NCI-H146 treated with DMSO at 0.1 percent for 48 hours (cell line): ENCODE results near the gene GRK5.

ENCODE experiments used
- DNase-seq: peaks from one replicate; lab custom pipeline; 2025; ENCODE audit not compliant: unreplicated experiment; lab: John Stamatoyannopoulos, UW

The GRK5 gene

GRCh38 chr10:119292968-119293760, 85.8 kb downstream of the GRK5 start:
- no peak for DNase-seq

DNA sequence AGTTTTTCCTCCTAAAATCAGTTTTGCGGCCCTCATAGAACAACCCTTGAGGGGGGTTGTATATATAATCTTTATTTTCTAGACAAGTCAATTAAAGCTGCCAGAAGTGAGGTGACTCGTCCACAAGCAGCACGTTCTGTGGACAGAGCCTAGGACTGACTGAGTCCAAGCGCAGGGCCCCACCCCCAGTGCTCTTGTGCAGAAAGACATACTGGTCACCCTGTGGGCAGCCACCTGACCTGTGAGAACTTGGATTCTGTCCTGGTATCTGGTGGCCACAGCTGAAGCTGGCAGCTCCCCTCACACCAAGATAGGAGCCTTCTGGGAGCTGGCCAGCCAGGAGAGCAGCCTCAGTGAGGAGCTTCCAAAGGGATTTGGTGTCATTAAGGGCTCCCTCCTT, 89.3 kb downstream of the GRK5 start:
- DNase-seq, result no peak

DNA sequence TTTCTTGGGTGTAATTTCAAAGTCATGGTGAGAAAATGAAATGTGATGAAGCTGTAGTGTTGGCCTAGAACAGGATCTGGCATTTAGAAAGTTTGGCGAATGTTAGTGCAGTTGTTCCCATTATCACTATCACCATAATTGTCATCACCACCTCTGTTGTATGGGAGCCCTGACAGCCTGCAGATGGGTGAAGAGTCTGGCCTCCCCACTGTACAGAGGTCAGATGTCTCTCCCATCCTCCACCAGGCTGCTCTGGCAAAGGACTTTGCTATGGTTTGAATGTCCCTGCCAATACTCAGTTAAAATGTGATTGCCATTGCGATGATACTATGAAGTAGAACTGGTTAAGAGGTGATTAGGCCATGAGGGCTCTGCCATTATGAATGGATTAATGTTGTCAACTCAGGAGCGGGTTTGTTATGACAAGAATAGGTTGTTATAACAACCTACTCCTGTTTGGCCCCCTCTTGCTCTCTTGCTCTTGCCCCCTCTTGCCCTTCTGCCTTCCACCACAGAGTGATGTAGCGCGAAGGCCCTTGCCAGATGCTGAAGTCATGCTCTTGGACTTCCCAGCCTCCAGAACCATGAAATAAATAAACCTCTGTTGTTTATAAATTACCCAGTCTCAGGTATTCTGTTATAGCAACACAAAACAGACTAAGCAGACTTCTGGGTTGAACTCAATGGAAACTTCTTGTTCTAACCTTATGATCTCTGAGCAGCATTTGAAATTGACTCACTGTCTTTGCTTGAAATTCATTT, 90.0 kb downstream of the GRK5 start:
- no peak for DNase-seq

- no peak for DNase-seq
Observed at GRCh38 chr10:119298810-119299209, 91.4 kb downstream of the GRK5 start.

GRCh38 chr10:119299531-119299930, 92.2 kb downstream of the GRK5 start:
- DNase-seq, result no peak

GRCh38 chr10:119301397-119301796, 94.0 kb downstream of the GRK5 start:
- no peak for DNase-seq

DNA sequence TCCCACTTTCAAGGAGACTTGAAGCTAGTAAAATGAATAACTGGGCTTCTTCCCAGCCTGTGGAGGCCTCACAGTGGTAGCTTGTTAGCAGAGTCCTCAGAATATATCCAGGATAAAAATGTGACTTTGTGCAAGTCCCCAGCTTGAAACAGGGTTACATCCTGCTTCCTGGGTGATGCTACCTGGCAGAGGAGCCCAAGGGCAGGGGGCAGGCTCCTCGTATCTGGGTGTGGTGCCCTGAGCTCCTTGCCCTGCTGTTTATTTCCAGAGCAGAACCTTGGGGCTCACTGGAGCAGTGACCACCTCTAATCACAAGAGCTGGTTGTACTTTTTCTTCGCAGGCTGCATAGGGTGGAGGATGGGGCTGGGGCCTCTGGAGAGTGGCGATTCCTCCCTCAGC, 94.8 kb downstream of the GRK5 start:
- no peak for DNase-seq

DNA sequence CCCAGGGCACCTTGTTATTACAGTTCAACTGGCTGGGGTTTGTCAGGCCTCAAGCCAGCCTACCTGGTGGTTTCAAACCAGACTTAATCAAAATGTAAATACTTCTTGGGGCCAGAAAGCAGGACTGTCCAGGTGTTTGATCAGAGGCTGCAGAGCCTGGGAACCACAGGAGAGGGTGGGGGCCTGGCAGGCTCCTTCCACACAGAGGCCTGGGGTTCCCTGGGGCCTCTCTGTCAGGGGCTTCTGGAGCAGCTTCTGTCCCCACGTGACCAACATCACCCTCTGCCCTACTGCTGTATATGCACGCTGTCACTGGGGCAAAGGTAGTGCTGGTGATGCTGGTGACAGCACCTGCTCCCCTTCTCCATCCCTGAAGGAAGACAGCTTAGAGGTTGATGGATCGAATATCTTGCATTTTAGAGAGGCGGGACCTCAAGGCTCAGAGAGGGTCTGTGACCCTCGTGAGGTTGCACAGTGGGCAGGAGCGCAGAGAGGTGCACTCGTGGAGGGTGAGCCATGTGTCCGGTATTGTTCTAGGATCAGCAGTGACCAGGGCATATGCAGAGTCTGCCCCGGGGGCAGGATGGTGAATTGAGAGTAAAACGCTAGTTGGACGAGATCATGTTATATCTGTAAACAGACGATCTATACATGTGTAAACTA, 95.4 kb downstream of the GRK5 start:
- DNase-seq, result peak; percentile 82

- no peak for DNase-seq
Observed at GRCh38 chr10:119303886-119304285, 96.5 kb downstream of the GRK5 start.

DNA sequence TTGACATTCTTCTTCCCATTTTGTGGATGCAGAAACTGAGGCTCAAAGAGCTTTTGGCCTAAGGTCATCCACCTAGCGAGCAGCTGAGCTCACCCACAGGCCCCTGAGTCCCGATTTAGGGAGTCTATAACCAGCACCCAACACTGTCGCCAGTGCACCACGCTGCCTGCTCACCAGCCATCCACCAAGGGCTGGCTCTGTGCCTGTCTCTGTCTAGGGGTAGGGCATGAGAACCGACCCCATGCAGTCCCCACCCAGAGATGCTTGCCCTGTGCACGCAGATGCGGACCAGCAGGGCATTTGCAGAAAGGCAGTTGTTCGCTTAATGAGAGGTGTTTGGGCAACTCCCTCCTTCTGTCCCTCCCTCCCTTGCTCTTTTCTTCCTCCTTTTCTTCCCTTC, 97.2 kb downstream of the GRK5 start:
- DNase-seq, result no peak

DNA sequence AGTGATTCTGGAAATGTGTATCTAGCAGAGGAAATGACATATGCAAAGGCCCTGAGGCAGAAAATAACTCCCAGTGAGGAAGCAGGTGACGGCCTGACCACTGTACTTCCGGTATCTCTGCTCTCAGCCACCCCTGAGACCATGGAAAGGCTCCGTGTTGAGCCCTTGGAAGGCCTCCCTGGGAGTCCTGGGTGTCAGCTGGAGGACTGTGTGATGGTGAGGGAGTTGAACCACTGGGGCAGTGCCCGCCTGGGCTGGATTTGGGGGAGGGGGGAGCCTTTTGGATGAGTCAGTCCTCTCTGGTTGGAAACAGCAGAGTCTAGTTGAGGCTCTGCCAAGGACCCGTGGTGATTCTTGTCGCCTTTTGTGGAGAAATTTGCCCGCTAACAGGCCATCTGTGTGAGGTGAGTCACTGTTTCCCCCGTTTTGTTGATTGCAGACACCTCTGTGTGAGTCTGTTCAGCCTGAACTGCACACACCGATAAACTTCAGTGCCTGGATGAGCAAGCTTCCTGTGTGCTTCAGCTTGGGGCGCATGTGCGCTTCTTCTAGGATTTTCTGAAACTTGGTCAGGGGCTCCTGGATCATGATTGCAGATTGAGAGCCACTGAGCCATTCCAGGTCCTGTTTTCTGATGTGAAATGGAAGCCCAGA, 98.6 kb downstream of the GRK5 start:
- DNase-seq, result no peak

DNA sequence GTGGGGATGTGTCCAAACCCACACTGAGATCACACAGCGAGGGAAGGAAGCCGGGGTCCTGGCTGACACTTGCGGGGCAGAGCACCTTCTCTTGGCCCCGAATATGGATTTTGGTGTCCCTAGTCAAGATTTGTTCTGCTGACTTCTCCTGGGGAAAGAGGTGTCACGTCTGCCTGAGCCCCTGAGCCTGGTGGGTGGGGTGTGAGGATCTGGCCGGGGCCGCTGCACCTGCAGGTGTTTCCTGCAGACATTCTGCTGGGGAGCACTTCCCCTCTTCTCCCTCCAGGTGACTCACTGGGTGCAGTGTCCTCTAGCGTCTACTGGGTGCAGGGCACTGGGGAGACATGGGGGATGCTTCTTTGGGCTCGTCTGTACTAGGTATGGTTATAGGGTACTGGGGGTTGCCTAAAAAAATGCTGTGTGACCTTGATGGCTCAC, 99.2 kb downstream of the GRK5 start:
- no peak for DNase-seq

DNA sequence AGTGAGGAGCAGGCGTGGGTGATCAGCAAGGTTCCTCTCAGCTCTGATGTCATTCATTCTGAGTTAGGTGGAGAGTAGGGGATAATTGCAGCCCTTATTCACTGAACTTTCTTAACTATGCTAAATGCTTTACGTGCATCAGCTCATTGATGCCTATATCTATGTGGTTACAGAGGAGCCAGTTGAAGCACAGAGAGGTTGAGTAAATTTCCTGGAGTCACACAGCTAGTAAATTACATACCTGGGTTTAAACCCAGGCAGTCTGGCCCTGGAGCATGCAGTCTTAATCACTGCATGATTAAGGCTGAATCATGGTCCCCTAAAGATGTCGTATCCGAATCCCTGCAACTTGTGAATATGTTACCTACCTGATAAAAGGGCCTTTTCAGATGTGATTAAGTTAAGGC, 99.6 kb downstream of the GRK5 start:
- DNase-seq, result no peak

- no peak for DNase-seq
Observed at GRCh38 chr10:119308089-119308488, 100.7 kb downstream of the GRK5 start.

- no peak for DNase-seq
Observed at GRCh38 chr10:119308551-119309422, 101.4 kb downstream of the GRK5 start.

DNA sequence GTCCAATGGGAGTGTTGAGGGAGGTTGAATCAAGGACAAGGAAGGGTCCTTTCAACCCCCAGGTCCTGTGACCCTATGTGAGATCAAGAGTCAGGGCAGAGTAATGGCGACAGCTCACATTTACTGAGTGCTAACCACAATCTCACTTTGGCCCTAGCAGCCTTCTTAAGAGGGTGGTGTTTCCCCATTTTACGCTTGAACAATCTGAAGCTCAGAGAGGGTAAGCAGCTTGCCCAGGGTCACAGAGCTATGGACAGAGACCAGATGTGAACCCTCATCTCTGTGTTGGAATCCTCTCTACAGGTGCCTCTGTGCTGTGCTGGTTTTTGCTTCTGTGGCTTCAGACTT, 102.0 kb downstream of the GRK5 start:
- DNase-seq, result no peak

DNA sequence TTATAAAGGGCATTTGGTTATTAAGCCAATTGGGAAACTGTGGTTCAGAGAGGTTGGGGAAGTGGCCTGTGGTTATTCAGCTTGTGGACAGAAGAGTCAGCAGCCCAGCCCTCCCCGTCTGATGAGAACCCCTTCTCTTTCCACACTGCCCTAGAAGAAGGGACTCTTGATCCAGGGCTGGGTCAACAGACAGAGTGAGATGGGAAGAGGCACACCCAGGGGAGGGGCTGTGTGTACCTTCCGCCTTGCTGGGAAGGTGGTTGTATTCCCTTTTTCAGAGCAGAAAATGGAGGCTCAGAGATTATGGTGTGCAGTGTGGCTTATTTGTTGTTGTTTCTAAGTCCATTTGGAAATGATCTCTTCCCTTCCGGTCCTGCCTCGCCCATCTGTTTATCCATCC, 103.4 kb downstream of the GRK5 start:
- DNase-seq, result no peak

DNA sequence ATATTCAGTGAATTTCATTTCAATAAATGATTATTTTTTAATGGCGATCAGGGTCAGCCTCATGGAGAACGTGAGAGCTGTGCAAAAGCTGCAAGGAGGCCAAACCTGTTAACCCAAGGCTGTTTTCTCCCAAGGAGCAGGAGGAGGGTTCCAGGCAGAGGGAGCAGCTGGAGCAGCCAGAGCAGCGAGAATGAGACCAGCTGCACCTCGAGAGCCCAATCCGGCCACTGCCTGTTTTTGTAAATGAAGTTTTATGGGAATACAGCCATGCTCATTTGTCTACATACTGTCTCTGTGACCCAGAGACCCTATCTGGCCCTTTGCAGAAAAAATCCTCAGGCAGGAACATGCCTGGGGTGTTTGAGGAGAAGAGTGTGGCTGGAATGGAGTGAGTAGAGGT, 104.9 kb downstream of the GRK5 start:
- DNase-seq, result no peak

DNA sequence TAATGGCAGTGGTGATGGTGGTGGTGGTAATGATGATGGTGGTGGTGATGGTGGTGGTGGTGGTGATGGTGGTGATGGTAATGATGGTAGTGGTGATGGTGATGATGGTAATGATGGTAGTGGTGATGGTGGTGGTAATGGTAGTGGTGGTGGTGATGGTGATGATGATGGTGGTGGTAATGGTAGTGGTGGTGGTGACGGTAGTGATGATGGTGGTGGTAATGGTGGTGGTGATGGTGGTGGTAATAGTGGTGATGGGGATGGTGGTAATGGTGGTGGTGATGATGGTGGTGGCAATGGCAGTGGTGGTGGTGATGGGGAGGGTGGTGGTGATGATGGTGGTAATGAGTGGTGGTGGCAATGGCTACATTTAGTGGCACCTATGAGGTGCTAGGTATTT, 105.7 kb downstream of the GRK5 start:
- no peak for DNase-seq

DNA sequence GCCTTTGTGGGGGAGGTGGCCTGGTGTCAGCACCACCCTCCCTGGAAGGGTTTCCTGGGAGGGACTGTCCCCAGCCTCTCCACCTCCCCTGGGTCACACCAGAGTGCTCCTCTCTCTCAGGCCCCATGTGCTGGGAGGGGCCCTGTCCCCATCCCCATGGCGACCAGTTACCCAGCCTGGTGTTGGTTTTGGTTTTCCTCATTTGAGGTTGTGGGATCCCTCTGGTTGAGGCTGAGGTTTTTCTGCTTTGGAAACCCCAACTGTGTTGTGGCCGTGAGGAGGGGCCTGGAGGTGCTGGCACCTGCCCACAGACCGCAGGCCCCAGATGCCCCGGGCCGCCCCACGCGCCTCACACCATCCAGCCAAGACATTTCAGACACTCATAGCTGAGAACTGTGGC, 106.3 kb downstream of the GRK5 start:
- DNase-seq, result no peak

- no peak for DNase-seq
Observed at GRCh38 chr10:119314061-119314460, 106.7 kb downstream of the GRK5 start.
